Ishikawa (cell line): ENCODE measurements around the gene LRRC8C.

ENCODE experiments used
- CEBPB ChIP-seq: IDR thresholded peaks from 2 replicates; pipeline ENCODE4 v1.6.1; 2012
- CREB1 ChIP-seq: IDR thresholded peaks from 2 replicates; pipeline ENCODE4 v1.6.1; 2012; ENCODE audit warnings: low read depth
- EGR1 ChIP-seq: IDR thresholded peaks from 2 replicates; pipeline ENCODE4 v1.6.1; 2012
- EP300 ChIP-seq: IDR thresholded peaks from 2 replicates; pipeline ENCODE4 v1.6.1; 2012; ENCODE audit warnings: borderline replicate concordance
- FOXM1 ChIP-seq: IDR thresholded peaks from 2 replicates; pipeline ENCODE4 v1.6.1; 2012; ENCODE audit warnings: low read depth, borderline replicate concordance
- MAX ChIP-seq: IDR thresholded peaks from 2 replicates; pipeline ENCODE4 v1.6.1; 2012
- NFIC ChIP-seq: IDR thresholded peaks from 2 replicates; pipeline ENCODE4 v1.6.1; 2012
- RAD21 ChIP-seq: IDR thresholded peaks from 2 replicates; pipeline ENCODE4 v1.6.1; 2012; ENCODE audit warnings: low read depth
- REST ChIP-seq: IDR thresholded peaks from 2 replicates; pipeline ENCODE4 v1.6.1; 2012; ENCODE audit warnings: low read depth, mild to moderate bottlenecking
- TAF1 ChIP-seq: IDR thresholded peaks from 2 replicates; pipeline ENCODE4 v1.6.1; 2012; ENCODE audit warnings: low read depth, mild to moderate bottlenecking
- TCF12 ChIP-seq: IDR thresholded peaks from 2 replicates; pipeline ENCODE4 v1.6.1; 2012; ENCODE audit warnings: low read depth
- TEAD4 ChIP-seq: IDR thresholded peaks from 2 replicates; pipeline ENCODE4 v1.6.1; 2012
- USF1 ChIP-seq: IDR thresholded peaks from 2 replicates; pipeline ENCODE4 v1.6.1; 2012
- YY1 ChIP-seq: IDR thresholded peaks from 2 replicates; pipeline ENCODE4 v1.6.1; 2012; ENCODE audit warnings: low read depth
- ZBTB7A ChIP-seq: IDR thresholded peaks from 2 replicates; pipeline ENCODE4 v1.6.1; 2012; ENCODE audit warnings: low read depth

The LRRC8C gene

GRCh38 chr1:89589515-89589914 lies 43.4 kb upstream of the LRRC8C start:
- no peak for TF ChIP-seq TEAD4
- TF ChIP-seq EP300 = no peak
- no peak for TF ChIP-seq YY1
- no peak for TF ChIP-seq FOXM1
- TF ChIP-seq ZBTB7A = no peak
- TF ChIP-seq TAF1 = no peak
- no peak for TF ChIP-seq NFIC
- TF ChIP-seq CREB1 = no peak
- TF ChIP-seq RAD21 = no peak

DNA sequence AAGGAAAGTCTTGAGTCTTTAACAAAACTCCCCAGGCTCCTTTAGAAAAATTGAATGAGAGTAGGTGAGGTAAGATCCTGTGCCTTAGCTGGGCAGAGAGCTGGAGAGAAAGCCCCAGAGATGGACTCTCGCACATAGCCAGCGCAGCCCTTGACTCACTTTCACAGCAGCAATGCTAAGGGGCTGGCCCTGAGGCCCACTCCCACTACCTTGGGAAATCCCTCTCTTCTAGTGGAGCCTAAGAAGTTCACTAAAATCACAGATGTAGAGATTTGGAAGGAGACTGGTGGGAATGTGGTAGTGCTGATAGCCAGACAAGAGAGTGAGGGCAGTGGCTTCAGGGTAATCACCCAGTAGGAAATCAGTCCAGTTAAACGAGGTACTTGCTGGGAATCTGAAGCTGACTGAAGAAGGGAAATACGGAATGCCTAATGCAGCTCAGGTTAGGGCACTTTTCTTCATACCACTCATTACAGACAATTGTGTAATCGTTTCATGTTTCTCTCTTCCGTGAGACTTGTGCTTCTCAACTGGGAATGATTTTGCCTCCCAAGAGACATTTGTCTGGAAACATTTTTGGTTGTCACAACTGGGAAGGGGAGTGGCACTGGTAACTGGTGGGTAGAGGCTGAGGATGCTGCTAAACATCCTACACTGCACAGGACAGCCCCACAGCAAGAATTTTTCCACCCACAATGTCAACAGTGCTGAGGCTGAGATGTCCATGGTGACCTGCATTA lies 42.4 kb upstream of the LRRC8C start:
- TF ChIP-seq ZBTB7A (no peak), USF1 (no peak), EP300 (no peak), TEAD4 (no peak), MAX (no peak), TAF1 (no peak), FOXM1 (no peak), CEBPB (no peak), TCF12 (no peak), RAD21 (no peak), EGR1 (no peak), NFIC (no peak), CREB1 (no peak), REST (no peak), YY1 (no peak)

- no peak for TF ChIP-seq TEAD4
- no peak for TF ChIP-seq EP300
- no peak for TF ChIP-seq EGR1
- no peak for TF ChIP-seq CEBPB
- TF ChIP-seq ZBTB7A = no peak
- no peak for TF ChIP-seq RAD21
- TF ChIP-seq MAX = no peak
These were observed 38.7 kb upstream of the LRRC8C start for GRCh38 chr1:89594096-89594740.

GRCh38 chr1:89596698-89597097 lies 36.2 kb upstream of the LRRC8C start:
- TF ChIP-seq TCF12 (no peak), TAF1 (no peak), CREB1 (no peak), FOXM1 (no peak), YY1 (no peak), REST (no peak), NFIC (no peak), EGR1 (no peak), RAD21 (no peak), CEBPB (no peak), EP300 (no peak), MAX (no peak), ZBTB7A (no peak), USF1 (no peak), TEAD4 (no peak)

- TF ChIP-seq RAD21 = peak; percentile 69
- TF ChIP-seq REST = no peak
- no peak for TF ChIP-seq CREB1
These were observed 34.2 kb upstream of the LRRC8C start for GRCh38 chr1:89598450-89599331.
